GM03348 (cell line): Measurements from ENCODE around the gene ANKHD1.

Experiments
- DNase-seq: peaks from one replicate; pipeline ENCODE4 v3.0.0; 2012; ENCODE audit warnings: low spot score

The ANKHD1 gene

DNA sequence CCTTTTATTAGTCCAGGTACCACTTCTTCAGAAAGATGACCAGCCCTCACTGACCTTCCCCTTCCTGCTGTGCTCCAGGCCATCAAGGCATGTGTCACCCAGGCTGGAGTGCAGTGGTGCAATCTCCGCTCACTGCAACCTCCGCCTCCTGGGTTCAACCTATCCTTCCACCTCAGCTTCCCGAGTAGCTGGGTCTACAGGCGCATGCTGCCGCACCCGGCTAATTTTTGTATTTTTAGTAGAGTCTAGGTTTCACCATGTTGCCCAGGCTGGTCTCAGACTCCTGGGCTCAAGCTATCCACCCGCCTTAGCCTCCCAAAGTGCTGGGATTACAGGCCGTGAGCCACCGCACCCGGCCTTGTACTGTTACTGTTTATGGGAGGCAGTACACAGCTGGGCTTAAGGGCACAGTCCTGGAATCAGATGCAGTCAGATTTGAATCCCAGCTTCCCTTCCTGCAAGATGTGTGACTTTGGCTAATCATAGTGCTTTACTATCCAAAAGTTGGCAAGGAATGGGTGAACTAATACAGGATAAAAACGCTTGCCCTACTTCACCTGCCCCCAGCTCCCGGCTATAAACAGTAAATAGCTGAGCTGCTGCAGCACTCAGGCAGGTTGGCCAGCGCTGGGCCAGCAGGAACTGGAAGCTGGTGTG lies 145.3 kb downstream of the ANKHD1 start:
- DNase-seq, result no peak

DNA sequence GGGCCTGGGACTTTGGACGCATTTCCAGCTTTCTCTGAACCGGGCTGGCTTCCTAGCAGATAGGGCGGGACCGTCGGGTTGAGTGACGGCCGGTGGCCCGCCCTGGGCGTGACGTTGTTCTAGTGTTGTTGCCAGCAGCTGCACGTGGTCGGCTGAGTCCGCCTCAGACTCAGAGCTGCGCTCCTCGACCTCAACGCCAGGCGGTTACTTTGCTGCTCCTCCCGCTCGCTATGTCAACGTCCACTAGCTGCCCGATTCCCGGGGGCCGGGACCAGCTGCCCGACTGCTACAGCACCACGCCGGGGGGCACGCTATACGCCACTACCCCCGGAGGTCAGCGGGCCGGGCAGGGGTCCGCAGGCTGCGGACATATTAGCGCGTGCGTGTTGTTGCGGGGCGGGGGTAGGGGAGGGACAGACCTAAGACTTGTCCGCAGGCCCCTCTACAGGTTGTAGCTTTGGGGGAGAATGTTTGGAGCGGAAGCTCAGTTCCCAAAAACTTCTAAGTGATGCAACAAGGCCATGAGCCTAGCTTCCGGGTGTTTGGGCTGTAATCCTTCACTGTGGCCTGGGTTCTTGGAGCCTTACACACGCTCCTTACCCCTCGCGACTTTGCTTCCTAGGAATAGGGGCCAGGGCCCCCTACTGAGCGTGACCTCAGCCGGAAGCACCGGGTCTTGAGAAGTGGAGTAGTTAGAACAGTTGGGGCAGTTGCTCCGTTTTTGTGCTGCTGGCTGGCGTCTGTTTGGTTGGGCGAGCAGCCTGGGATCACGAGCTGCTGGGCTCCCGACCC lies 146.1 kb downstream of the ANKHD1 start, which contains the start of gene EIF4EBP3:
TSS of gene EIF4EBP3 (plus strand) at position 155 of the 792 bp plus-strand sequence. CDS start at position 231, 76 bp downstream.
- DNase-seq, result peak; percentile 97

GRCh38 chr5:140548300-140548688 lies 146.7 kb downstream of the ANKHD1 start:
- DNase-seq, result no peak

DNA sequence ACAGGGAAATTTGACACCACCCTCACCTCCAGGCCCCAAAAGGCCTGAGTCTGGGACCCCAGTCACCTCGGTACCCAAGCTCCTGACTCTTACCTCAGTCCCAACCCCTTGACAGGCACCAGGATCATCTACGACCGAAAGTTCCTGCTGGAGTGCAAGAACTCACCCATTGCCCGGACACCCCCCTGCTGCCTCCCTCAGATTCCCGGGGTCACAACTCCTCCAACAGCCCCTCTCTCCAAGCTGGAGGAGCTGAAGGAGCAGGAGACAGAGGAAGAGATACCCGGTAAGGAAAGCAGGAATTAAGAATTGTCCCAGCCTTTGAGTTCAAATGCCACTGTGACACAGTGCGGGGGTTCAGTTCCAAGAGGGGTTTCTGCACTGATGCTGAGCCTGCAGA lies 147.2 kb downstream of the ANKHD1 start:
- no peak for DNase-seq

DNA sequence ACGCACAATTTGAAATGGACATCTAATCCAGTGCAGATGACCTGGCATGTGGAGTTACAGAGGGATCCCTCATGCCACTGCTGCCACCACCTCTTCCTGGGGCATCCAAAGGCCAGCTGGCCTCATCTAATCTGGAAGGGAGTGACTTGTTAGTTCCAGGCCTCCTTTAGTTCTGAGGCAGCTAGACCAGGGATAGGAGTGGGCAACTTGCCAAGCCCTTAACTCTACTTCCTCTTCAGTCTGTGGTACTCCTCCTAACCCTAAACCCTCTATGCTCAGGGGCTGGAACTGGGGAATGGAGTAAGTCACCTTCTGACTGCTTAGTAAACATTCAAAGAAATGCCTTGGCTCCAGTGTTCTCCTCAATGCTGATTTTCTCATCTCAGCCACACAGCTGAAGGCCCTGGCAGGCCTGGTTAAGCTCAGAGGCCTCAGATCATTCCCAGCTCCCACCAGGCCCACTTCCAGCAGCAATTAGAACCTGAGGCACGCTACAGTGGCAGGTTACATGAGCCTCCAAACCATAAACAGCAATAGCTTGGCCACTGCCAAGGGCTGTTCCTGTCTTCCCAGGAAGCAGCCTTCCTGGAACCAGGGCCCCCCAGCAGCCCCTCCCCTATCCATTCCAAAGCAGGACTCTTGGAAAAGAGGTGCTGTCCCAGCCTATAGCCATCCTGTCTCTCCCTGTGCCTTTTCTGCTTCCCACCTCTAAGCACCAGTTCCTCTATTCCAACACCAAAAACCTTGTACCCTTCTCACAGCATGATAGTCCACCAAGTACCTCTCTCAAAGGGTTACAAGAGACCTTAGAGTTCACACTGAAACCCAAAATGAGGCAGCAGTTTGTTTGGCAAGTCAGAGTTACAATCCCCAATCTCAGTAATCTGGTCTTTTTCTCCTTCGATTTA lies 147.9 kb downstream of the ANKHD1 start:
- peak; percentile 34 for DNase-seq

DNA sequence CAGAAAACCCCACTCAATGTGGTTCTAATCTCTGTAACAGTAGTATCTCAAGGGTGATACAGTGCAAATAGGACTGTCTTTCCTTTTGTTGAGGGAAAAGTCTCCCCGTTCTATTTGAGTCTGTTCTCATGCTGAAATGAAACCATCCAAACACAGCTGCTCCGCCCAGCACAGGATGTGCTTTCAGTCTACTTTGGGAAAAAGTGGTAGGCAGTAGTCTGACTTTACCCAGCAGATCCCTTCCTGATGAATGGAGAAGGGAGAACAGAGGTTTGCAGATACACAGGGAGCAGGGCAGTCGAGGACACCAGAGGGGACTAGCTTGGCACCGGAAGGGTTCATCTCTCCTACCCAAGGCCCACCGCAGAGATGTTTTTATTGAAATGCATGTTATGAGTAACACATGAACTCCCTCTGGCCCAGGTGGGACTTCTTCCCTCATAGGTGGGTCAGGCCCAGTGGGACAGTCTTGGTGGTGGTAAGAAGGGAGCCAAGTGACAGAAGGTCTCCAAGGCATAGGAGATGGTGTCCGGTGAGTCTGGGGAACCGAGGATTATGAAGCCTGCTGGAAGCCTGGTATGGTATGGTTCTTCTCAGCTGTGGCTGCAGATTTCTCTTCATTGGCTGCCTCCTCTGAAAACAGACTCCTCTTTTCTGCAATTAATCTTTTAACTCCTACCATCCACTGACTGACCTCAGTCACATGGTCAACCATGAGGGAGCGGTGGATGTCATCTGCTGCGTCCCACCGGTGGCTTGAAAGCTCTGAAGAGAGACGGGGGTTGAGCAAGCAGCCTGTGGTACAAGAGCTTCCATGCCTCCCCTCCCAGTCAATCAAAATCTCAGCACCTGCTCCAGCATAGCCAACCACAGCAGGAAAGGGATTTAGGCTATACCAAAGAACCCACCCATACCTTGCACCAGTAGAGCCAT lies 148.8 kb downstream of the ANKHD1 start:
- DNase-seq, result no peak

DNA sequence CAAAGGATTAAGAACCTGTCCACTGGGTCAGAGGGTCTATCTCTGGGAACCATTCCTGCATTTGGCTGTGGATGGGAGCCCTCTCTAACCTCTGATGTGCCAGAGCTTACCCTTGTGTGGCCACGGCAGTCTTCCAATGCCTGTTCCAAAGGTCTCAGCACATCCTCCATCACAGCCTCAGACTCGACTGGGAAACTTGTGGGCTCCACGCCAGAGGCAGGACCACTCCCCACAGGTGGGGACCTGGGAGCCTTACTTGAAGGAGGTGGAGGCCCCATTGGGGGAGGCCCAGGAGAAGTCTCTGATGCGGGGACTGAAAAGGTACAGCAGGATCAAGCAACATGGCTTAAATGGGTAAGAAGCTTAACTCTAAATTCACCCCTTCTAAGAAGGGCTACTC lies 150.2 kb downstream of the ANKHD1 start:
- no peak for DNase-seq

DNA sequence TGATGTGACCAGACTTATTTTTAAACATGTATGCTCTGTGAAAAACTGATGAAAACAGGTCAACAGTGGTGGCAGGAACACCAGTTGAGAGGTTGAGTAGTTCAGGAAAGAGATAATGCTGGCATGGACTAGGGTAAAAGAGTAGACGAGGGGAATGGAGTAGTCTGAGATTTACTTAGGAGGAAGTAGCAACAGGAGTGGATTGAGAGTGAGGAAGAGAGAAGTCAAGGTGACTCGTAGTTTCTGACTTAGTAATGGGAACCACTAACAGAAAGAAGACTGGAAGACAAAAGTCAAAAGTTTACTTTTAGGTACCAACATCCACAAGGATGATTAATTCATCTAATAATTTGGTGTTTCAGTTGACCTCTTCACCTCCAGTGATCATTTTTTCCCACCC lies 152.0 kb downstream of the ANKHD1 start:
- no peak for DNase-seq

- no peak for DNase-seq
Observed at GRCh38 chr5:140554454-140554853, 152.8 kb downstream of the ANKHD1 start.

DNA sequence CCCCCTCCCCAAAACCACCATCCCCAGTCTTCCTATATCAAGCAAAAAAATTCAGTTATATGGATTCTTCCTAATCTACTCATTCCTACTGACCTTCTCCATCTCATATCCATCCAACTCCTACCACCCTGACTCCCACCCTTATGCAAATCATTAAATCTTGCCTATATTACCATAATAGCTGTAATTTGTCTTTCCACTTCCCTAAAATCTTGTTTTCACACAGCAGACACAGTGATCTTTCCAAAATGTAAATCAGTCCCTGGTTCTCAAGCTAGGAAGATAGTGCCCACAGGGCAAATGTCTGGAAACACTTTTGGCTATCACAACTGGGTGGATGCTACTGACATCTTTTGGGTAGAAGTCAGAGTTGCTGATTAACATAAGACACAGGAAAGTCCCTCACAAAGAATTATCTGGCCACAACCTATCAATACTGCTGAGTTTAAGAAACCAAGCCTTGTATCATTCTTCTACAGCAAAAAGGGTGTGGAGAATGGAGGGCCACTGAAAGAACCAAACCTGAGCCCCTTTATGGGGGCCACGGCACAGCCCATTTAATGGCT lies 154.2 kb downstream of the ANKHD1 start:
- no peak for DNase-seq

DNA sequence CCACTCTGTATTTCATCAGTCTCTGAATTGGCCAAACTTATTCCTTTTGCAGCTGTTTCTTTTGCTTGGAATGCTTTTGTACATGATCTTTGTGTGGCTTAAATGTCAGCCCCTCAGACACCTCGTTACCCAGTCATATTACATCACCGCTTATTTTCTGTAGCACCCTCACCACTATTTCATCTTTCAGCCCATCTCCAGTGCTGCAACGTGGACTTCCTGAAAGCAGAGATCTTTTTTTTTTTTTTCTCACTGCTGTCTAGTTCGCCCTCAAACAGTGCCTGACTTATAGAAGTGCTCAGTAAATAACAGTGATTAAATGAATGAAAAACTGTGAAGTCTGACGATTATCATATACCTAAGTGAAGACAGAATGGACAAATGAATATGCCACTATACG lies 154.8 kb downstream of the ANKHD1 start:
- no peak for DNase-seq

DNA sequence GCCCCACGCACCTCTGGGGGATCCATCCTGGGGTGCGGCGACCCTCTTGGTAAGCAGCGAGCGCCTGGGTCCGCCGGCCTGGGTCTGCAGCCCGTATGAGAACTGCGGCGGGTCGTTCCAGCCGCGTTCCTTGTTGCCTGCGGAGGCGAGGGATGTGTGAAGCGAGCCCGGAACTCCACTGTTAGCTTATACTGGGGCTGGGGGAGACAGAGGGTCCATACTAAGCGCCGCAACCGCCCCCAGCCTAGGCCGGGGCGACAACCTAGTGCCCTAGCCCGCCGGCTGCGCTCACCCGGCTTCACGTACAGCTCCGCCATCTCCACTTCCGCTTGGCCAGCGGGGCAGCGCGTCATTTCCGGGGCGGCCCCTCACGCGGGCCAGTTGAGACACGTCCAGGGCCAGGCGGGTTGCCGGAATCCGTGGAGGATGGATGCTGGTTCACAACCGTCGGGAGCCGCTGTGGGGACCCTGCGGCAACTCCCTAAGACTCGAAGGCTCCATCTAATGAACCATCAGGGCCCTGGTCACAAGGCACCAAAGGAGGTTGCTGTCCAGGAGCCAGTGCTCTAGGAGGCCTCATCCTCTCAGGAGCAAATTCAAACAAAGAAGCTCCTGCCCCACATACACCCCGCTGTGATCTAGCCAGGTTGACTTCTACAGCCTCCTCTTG lies 155.6 kb downstream of the ANKHD1 start, which contains the start of gene SRA1:
TSS of gene SRA1 (minus strand) at position 338 of the 670 bp plus-strand sequence. CDS start at position 317, 21 bp downstream.
- DNase-seq, result peak; percentile 95

DNA sequence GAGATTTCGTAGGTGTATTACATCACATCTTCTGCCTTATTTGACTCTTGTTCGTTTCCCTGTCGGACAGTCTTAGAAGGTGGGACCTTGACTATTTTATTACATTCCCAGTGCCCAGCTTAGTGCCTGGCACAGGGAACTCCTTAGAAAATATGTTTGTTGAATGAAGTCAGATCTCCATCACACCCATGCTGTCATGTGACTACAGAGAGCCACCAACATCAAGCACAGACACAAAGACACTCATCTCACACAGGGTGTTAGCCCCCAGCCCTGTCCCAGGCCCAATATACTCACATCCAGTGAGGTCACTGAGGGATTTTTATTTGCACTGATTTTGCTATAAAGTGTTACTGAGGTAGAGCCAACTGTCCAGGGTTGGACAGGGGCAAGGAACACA lies 156.3 kb downstream of the ANKHD1 start:
- no peak for DNase-seq

GRCh38 chr5:140558542-140558941 lies 156.9 kb downstream of the ANKHD1 start:
- no peak for DNase-seq

DNA sequence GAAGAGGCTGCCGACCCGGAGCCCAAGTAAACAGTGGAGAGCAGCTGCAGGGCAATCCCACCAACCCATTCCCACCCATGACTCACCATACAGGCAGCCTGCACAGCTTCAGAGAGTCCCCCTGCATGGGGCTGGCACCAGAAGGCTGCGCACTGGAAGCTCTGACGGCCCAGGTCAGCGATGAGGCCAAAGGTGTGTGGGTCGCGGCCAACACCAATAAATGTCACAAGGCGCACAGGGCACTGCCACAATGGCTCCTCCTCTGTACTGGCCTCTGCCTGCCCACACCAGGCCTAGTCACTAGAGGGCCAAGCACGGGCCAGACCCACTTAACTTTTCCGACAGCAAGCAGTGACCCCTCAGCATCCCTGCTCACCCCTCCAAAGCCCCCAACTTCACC lies 158.6 kb downstream of the ANKHD1 start:
- DNase-seq, result no peak

- no peak for DNase-seq
Observed at GRCh38 chr5:140561753-140562523, 160.3 kb downstream of the ANKHD1 start.

GRCh38 chr5:140563596-140563995 lies 162.0 kb downstream of the ANKHD1 start:
- DNase-seq, result no peak

- DNase-seq, result peak; percentile 97
Observed at GRCh38 chr5:140564196-140565023, 162.8 kb downstream of the ANKHD1 start, which contains the start of the genes APBB3 and SLC35A4. TSS of gene APBB3 (minus strand) at chr5:140564598. CDS start at chr5:140564245, 353 bp downstream. TSS of gene SLC35A4 (plus strand) at chr5:140564828. CDS start at chr5:140567170, 2,342 bp downstream.
